Right forelimb (tissue), 1 donor: Measurements from ENCODE around the gene CCDC107.

Experiments
- DNase-seq: peaks from one replicate; pipeline ENCODE4 v3.0.0-alpha.2; 2018

The CCDC107 gene

GRCh38 chr9:35686222-35687203, 28.4 kb downstream of the CCDC107 start:
- DNase-seq: no peak

DNA sequence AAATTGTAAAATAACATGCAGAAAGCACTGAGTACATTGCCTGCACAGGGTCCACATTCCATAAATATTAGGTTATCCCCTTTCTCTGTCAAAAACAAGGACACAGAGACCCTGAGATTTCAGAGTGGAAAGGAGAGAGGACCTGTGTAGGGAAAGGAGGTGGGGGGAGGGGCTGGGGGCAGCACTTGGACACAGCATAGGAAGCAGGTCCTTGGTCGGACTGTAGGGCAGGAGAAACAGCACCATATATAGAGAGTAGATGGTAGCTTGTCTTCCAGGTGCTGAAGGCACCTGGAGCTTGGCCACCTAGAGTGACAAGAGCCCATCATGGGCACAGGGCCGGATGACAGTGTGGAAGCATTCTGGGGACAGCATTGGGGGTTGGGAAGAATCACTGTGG, 29.2 kb downstream of the CCDC107 start:
- DNase-seq: no peak

DNA sequence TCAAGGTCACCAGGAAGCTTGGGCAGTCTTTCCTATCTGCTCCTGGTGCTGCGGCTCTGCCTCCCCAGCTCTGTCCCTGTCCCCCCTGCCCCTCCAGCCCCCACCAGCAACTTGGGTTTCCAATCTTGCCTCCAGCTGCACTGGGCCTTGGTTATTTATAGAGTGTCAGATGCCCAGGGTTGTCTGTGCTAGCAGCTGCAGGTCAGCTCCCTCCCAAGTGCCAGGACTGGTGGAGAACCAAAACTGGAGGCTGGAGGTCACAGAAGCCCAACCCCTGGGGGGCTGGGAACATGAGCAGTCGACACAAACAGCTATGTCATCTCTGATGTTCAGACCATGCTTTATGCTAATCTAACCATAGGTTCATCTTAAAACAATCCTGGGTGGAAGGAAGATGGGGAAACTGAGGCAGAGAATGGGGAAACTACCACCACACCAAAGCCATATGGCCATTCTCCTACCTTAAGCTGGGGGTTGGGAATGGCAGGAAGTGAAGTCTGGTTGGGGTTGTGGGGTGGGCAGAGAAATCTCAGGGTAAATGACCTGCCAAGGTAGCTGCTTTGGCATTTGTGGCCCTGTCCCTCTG, 30.0 kb downstream of the CCDC107 start:
- DNase-seq: no peak

DNA sequence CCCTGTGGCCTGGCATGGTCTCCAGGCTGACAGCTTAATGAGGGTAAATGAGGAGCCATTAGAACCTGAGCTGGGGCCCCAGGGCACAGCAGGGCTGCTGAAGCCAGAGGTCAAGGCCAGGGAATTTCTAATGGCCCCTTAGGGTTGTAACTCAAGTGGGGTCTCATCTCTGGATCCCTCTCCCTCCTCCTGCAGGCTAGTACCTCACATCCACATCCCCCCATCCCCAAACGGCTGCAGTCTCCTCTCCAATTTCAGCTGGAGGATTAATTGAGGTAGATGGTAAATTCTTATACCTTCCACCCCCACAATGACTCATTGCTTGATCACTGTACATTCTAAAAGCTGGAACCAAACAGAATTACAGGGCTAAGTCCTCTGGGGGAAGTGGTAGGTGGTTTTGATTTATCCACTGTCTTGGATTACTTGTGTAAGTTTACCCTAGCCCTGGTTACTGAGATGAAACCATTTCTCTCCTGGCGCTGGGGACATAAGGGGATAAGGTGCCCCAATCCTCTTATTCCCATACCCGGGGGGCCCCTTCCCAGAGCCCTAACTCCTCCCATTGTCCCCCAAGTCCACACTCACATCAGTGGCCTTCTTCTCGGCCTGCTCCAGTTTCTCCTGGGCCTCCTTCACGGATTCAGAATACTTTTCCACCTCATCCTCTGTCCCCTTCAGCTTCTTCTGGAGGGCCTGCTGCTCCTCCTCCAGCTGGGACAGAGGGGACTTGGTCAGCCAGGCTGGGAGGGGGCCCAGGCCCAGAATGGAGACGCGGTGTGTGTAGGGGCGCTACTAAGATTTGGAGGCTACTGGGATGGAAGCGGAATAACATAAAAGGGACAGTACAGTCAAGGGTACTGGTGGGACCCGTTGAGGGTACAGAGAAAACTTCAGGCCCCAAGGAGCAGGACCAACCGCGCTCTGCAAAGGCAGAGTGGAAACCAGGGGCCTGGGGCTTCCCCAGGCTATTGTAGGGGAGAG, 30.8 kb downstream of the CCDC107 start:
- no peak for DNase-seq

DNA sequence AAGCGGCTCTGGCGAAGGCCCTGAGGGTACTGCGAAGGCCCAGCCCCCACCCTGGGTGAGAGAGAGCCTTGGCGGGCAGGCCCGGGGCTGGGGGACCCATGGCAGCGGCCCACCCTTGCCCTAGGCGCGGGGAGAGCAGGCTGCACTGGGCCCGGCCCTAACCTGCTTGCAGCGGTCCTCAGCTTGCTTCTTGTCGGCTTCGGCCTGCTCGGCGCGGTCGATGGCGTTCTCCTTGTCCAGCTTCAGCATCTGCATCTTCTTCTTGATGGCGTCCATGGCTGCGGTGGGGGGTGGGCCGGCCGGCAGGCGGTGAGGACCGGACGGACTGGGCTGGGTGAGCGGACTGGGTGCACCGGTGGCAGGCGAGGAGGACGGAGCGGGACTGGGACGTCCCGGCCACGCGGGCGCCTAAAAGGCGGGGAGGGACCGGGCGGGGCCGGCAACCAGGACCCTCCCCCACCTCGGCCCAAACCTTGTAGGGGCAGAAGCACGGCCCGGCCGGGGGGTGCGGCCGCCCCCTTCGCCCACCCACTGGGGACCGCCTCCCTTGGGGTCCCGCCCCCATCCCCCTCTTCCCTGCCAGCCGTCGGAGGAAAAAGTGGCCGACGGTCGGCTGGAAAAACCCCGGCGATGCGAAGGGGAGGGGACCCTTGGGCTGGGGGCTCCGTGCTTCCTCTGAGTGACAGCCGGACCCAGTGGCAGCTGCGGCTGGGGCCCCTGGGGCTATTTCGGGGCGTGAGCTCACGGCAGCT, 31.6 kb downstream of the CCDC107 start, which contains the start of gene TPM2:
Gene TPM2 (minus strand): TSS at position 384 of the 752 bp plus-strand sequence. CDS start 108 bp downstream, at position 276.
- peak; percentile 86 for DNase-seq

- DNase-seq: no peak
Observed at GRCh38 chr9:35690294-35690613, 32.2 kb downstream of the CCDC107 start.

DNA sequence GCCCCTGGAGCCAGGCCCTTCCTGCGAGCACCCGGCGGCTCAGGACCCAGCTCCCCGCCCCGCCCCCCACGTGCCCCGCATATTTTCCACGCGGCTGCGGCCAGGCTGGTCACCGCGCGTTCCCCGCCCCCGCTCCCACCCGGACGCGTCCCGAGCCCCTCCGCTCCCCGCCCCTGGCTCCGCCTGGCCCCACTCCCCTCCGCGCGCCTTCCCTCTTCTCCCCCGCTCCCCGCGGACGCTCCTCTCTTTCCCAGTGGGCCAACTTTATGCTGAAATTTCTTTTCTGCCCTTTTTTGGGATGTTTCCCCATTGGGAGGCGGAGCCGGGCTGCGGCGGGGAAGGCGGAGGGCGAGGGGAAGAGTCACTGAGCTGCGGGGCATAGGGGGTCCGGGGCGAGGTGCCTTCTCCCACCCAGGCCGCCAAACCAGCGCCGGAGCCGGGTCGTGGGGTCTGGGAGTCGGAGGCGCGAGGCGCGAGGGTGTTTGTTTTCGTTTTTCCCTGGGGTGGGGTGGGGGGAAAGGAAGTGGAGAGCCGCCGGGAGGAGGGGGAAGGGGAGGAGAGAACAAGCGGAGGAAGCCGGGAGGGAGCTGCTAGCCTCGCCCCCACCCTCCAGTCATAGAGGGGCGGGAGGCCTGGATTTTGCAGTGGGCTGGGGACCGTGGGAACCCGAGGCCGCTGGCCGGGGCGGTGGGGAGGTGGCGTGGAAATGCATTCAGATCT, 32.7 kb downstream of the CCDC107 start:
- DNase-seq: peak; percentile 88

- DNase-seq: no peak
Observed at GRCh38 chr9:35691334-35691650, 33.2 kb downstream of the CCDC107 start.

DNA sequence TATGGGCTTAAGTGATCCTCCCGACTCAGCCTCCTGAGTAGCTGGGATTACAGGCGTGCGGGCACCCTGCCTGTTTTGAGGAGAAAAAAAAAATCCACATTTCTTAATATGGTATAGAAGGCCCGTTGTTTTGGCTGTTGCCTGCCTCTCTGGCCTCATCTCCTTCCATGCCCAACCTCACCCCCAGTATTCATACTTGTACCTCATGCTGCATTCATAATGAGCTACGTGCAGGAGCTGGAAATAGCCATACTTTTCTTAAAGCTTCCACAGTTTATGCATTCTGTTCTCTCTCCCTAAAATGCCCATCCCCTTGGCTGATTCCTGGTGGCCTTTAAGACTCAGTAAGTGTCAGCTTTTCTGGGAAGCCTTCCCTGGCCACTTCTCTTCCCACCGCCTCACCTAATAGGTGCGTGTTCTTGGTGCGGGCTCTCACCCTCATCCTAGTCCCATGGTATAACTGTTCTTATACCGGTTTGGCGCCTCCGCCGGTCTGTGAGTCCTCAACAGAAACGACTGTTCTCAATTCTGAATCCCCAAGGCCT, 33.7 kb downstream of the CCDC107 start:
- DNase-seq: no peak

- no peak for DNase-seq
Observed at GRCh38 chr9:35695943-35696401, 37.9 kb downstream of the CCDC107 start.

DNA sequence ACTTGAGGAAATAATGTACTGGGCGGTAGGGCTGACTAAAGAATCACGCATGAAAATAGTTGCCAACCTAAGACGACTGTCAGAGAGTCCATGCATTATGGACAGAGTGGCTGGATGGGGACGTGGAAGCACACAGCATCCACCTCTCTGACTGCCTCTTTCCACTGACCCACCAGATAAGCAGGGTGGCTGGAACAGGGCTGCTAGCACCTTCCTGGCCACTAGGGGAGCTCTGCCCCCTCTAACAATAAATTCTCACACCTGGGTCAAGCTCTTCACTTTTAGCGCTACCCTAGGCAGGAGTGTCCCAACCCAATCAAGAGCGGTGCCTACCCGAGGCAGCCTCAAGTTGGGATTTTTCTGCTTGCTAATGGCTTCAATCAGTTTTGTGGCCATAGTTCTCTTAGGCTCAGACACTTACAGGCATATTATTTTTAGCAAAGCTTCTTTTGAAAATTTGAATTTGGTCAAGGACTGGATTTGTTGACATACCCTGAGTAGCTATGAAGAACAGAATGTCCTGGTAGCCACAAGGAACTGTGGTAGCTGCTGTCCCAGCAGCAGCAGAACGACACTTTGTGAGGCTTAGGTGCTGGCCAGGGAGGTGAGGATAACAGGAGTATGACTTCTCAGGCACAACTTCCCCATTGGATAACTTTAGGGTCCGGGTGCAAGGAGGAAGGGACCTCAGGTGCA, 38.6 kb downstream of the CCDC107 start:
- DNase-seq: no peak

DNA sequence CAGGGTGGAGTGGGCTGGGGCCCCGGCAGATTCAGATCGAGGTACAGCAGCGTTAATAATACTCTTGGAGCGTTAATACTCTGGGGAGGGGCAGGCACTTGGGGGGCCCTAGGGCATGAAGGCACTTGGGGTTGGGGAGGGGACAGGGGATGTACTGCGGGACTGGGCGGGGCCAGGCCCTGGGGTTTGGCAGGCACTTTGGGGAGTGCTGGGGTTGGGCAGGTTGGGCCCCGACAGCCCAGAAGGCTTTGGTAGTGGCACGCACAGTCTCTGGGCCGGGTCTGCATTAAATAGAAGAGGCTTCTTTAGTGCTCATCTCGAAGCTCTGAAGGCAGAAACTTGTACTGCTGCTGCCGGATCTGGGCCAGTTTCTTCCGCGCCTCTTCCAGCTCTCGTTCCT, 39.4 kb downstream of the CCDC107 start:
- DNase-seq: no peak

DNA sequence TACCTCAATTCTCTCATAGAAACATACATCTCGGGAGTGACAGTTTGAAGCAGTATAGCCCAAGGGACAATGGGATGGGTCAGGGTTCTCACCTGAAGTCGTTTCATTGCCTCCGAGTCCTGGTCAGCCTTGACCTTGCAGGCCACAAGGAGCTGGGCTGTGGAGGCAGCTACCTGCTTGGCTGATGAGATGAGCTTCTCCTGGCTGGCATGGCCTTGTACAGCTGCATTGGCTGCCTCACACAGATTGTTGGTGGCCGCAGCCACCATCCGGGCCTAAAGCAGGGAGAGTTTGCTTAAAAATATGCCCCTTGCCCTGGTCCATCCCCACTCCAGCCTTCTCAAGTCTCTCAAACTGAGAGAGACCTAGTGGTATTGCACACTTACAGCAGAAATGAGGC, 40.1 kb downstream of the CCDC107 start:
- DNase-seq: no peak

DNA sequence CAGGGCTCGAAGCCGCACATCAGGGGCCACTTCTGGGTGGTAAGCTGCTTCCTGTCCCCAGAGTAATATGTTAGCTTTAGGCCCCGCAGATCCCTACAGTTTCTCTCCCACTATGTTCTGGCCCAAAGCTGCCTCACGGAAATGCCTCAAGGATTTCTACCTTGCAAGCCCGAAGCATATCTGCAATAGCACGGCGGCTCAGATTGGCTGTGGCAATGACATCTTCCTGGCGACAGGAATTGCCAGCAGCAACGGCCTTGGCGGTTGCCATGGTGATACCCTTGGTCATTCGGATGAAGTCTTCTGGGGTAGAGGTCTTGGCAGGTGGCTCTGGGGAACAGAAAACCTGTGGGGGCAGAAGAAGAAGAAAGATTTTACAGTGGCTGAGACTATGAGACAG, 41.9 kb downstream of the CCDC107 start:
- DNase-seq: no peak

DNA sequence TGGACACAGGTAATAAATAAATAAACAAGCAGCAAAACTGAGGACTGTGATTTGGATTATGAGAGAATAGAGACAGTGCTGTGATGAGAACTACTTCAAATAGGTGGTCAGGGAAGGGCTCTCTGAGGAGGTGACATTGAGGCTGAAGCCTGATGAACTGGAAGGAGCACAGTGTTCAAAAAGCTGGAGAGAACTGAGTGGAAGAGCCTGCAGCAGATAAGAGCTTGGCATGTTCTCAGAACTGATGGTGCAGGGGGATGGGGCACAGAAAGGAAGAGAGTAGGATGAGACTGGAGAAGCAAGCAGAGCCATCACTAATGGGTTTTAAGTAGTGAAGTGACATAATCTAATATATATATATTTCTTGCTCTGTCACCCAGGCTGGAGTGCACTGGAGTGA, 42.9 kb downstream of the CCDC107 start:
- no peak for DNase-seq

- DNase-seq: no peak
Observed at GRCh38 chr9:35702696-35703095, 44.6 kb downstream of the CCDC107 start.

DNA sequence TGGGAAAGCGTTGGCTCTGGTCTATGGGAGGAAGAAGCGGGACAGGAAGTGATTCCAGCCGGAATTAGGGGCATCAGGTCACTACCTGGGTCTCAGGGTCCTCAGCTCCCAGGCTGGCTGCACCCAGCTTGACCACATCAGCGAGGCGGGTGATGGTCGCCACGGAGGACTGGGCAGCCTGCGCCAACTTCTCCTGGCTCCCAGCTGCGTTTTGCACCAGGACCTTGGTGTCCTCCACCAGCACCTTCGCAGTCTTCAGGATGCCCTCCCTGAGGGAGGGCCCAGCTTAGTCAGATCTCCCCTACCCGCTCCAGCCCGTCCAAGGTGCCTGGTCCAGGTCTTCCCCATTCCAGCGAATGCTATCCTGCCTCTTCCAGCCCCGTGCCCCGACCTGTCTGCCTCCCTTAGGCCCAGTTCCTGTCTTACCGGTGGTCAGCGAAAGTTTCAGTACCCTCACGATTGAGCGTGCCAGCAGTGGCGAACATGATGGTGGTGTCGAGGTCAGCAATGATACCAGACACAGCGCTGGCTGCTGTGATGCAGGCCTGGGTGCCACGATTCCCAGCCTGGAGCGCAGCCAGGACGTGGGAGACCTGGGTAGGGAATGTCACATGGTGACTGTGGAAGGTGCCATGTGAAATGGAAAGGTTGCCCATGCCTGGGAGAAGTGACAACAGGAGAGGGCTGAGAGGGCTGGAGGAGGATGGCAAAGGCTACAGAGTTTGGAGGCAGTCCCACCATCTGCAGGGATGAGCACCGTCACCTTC, 46.0 kb downstream of the CCDC107 start:
- DNase-seq: no peak

GRCh38 chr9:35705372-35705771, 47.3 kb downstream of the CCDC107 start:
- DNase-seq: no peak

DNA sequence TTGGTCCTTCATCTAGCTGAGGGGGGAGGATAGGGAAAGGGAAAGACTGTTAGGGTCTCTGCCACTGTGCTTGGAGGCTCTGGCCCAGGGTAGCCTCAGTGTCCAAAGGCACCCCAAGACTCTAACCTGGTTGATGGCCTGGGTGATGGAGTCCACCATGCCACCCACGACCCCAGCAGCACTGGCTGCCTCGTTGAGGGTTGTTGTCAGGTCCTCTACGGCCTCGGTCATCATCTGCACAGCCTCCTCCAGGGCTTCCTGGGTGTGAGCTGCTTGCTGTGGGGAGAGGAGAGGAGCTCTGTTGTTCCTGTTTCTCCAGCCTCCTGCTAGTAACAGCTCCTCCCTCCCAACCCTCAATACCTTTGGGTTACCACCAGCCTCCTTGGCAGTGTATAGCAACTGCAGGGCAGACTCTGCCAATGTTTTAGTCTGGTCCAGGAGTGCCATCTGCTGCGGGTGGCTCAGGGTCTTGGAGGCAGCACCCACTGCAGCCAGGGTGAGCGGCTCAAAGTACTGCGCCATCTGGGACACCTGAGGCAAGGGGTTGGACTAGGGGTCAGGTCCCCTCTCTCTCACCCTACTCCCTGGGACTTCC, 47.8 kb downstream of the CCDC107 start:
- no peak for DNase-seq

DNA sequence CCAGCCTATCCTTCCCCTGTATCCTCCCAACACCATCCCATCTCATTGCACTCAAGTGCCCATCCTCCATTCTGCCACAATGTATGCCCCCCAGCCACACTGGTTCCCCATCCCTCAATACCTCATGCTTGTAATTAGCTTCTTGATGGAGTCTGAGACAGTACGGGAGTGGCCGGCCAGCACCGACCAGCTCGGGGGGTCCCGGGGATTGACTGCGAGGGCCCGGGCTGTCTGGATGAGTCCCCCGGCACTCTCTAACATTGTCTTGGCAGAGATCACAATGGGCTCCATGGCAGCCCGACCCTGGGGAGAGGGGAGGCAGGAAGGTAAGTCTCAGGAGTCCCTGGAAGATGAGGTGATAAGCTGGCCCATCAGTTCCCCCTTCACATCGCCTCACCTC, 48.9 kb downstream of the CCDC107 start:
- DNase-seq: no peak
